HG03521 (cell line): ENCODE measurements around the gene NFIA.
"Not testable (repeated sequence)": the region's sequence is repeated elsewhere in the genome, so short reads cannot be mapped to it uniquely, and the experiment has no call there.

ENCODE experiments used
- ATAC-seq: cut with Tn5 transposase; IDR thresholded peaks from one replicate; pipeline ENCODE4 v1.9.1; 2021; ENCODE audit warnings: mild to moderate bottlenecking, moderate library complexity; ENCODE audit not compliant: unreplicated experiment

The NFIA gene

DNA sequence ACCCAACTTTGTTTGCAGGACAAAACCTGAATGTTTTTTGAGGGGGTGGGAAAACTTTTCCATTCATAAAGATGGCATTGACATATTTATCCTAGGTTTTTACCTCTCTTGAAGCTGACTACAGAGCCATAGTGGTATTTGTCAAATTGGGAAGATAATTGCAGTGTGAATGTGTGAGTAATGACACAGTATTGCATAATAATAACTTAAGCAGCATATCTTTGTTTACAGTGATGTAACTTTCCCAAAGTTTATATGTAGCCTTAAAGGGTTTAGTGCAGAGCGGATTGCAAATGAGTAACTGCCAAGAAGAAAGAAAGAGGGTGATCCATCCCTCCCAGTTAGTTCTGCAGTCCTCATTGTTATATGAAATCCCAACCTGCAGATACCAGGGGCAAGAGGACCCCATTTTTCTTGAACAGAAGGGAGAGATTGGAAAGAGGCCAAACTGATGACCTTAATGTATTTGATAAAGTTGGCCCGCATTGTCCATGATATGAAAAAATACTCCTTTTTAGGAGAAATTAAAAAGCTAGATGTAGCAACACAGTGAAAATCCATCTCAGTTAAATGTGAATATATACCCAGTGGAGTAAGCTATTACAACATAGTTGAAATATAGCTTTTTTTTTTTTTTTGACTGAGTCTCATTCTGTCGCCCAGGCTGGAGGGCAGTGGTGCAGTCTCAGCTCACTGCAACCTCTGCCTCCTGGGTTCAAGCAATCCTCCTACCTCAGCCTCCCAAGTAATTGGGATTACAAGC, 23.7 kb upstream of the NFIA start:
- ATAC-seq = no peak

DNA sequence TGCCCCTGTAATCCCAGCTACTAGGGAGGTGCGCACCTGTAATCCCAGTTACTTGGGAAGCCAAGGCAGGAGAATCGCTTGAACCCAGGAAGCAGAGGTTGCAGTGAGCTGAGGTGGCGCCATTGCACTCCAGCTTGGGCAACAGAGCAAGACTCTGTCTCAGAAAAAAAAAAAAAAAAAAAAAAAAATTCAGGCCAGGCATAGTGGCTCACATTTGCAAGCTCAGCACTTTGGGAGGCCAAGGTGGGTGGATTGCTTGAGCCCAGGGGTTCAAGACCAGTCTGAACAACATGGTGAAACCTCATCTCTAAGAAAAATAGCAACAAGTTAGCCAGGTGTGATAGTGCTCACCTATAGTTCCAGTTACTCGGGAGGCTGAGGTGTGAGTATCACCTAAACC, 20.8 kb upstream of the NFIA start:
- not testable (repeated sequence) for ATAC-seq

DNA sequence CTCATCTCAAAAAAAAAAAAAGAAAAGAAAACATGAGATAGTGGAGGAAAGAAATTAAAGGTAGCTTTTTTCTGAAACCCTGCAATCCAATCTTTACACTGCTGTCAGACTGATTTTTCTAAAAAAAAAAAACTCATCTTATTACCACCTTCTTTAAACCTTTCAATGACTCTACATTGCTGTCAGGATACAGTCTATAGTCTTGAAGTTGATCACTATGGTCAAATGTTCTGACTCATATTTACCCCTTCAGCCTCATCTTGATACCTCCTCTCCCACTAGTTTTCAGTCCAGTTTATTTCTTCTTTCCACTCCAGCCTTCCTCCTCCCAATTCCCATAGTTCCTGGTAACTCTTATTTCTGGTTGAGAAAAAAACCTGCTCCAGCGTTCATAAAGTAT, 17.7 kb upstream of the NFIA start:
- no peak for ATAC-seq

DNA sequence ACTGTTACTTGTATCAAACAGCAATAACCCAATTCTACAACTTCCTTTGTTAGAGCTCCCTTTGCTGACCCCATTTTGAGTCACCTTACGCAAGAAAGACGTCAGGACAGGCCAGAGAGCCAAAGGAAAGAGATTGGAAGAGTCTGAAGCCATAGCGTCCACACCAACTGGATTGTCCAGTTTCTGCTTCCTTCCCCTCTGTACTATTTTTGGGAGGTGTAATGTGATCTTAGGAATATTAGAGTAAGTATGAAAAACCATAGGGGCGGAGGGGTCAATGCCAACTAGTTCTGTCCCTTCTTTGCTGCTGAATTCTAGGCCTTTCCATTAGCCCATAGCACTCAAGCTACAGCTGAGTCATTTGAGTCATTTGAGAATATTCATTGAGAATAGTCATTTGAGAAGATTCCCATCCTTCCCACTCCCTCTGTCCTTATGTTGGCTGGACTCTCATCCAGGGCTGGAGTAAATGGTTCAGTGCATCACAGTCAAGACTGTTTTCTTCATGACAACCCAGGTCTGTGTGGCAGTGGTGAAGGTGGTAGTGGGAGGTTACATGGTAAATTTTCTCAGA, 14.8 kb upstream of the NFIA start:
- ATAC-seq = no peak

DNA sequence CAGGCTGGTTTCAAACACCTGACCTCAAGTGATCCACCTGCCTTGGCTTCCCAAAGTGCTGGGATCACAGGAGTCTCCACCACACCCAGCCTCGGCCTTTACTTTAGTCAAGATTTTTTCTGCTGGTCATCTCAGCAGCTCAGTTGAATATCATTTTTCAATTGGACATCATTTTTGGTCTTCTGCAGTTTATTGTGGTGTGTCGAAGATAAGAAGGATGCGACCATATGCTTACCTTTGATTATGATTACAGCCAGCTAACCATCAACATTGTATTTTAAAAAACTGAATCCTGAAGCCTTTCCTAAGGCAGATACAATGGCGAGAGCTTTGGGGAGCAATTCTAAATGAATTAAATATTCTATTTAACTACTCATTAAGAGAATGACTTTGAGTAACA, 12.3 kb upstream of the NFIA start:
- no peak for ATAC-seq

DNA sequence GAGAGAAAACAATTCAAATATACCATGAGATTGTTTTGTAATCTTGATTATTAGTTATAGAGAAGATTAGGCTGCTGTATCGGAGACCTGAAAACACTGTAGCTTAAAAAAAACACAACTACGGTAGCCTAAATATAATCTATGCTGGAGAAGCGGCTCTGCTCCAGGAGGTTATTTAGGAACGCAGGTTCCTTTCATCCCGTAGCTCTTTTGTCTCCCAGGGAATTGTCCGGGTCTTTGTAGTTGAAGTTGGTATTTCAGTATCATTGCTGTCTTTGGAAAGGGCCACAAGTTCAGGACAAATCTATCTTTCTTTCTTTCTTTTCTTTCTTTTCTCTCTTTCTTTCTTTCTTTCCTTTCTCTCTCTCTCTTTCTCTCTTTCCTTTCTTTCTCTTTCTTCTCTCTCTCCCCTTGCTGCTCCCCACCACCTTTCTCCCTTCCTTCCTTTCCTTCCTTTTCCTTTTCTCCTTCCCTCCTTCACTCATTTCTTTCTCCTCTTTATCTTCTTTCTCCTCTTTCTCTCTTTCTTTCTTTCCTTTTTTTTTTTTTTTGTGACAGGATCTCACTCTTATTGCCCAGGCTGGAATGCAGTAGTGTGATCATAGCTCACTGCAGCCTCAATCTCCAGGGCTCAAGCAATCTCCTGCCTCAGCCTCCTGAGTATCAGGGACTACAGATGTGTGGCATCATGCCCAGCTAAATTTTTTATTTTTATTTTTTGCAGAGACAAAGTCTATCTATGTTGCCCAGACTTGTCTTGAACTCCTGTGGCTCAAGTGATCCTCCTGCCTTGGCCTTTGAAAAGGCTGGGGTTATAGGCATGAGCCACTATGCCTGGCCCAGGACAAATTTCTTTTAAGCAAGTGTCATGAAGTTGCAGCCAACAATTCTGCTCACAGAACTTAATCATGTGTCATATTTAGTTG, 10.9 kb upstream of the NFIA start:
- ATAC-seq = no peak

DNA sequence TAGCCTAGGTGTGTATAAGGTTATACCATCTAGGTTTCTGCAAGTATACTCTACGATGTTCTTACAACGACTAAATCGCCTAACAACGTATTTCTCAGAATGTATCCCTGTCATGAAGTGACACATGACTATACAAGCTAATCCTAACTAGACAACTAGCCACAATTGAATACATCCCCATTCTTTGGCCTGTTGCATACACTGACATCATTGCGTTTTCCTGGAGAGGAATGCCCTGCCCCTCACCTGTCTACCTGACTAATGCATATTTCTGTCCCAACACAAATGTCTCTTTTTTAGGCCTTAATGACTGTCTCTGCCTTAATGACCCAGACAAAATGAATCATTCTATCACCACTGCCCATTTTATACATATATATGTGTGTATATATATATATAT, 8.5 kb upstream of the NFIA start:
- ATAC-seq = no peak

DNA sequence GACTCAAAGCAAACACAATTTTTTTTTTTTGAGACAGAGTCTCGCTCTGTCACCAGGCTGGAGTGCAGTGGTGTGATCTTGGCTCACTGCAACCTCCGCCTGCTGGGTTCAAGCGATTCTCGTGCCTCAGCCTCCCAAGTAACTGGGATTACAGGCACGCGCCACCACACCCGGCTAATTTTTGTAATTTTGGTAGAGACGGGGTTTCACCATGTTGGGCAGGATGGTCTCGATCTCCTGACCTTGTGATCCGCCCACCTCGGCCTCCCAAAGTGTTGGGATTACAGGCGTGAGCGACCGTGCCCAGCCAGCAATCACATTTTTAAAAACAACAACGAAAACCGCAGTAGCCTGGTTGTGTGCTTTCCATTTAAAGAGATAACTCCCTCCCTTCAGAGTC, 6.5 kb upstream of the NFIA start:
- ATAC-seq = not testable (repeated sequence)

DNA sequence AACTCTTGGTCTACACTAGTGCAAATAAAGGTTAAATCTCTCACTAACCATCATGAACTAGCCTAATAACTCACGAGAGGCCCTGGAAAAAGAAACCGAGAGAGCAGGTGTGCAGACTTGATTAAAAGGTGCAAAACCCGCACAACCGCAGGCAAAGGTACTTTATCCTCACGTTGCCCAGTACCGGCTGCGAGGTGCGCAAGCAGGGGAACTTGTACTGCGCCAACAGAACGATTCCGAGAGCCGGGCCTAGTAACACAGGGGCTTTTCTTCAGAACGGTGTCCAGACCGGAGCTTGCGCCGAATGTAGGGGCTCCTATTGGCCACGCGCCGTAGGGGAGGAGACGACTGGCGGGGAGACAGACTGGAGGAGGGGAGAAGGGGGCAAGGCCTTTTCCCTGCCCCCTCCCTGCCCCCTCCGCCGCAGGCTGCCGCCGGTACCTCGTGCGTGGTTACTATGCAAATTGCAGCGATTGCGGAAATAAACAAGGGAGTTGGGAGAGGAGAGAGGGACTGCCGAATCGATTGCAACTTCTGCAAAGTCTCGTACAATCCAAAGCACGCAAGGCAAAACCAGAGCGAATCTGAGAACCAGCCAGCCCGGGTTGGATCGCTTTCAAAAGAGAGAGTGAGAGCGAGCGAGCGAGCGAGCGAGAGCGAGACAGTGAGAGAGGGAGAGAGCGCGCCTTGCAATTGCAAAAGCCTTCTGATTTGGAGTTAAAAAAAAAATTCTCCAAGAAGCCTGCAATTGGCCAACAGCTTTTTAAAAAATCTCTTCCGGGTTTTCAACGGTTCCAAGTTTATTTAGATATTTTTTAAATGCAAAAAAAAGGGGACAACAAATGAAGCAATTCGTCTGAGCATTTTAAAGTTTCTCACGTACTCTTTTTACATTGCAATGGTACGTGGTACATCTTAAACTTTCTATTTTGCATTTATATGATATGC, 5.4 kb upstream of the NFIA start:
- peak; percentile 74 for ATAC-seq

DNA sequence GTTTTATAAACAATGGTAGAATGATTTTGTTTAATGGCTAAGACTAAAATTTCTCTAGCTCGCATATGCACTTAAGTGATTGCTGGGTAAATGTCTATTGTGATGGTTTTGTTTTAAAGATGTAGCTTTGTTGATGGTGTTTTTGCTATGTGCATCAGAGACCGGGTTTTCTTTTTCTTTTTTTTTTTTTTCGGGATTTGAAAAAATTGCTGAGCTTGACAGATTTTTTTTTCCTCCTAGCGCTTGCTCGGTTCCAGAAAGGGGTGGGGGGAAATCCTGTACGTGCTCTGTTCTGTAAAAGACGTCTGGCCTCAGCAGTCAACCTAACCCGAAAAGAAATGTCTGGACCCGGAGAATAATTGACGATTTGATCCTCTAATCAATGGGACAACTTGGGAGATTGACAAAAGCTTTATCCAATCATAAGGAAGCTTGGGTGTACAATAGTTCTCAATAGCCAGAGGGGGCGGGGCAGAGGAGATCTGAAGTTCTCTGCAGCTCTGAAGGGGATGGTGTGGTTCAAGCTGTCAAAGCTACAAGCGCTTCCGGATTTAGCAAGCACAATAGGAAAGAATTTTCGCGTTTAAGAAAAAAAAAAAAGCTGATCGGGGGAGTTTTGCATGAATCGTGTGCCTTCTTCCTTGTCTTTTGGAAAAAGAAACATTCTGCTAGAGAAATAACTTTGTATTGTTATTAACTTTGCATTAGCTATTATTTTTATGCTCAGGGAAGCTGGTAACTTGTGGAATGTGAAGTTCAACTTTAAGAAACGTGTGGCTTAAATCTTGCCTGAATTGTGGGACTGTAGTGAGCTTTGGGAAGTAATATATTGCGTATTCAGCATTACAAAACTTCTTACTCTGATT, 4.5 kb upstream of the NFIA start:
- peak; percentile 48 for ATAC-seq

DNA sequence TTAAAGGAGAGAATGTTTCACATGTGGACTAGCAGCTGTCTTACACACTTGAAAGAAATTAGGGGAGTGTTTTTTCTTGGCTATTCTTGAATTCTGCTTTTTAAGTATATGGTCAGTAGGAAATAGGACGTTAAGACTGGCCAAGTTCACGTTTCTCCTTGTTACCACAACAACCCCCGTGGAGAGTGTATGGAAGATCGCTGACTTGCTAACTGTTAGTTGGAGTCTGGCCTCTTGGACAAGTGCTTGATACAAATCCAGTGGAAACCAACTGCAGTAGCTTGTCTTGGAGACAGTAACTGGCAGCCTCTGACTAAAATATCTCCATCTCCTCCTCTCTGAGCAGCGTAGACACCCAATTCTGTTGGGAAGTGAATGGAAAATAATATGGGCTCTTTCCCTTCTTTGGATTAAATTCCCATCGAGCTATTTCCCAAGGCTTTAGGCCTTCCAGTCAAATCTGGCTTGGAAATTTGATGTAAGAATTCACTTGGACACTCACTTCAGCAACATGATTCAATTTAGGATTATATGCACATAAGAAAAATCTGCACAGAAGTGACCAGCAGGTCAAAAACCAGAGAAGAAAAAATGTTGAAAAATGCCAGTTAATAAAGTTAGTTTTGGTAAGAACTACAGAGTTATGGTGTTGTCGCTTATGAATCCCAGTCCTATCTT, 3.6 kb upstream of the NFIA start:
- ATAC-seq = no peak

DNA sequence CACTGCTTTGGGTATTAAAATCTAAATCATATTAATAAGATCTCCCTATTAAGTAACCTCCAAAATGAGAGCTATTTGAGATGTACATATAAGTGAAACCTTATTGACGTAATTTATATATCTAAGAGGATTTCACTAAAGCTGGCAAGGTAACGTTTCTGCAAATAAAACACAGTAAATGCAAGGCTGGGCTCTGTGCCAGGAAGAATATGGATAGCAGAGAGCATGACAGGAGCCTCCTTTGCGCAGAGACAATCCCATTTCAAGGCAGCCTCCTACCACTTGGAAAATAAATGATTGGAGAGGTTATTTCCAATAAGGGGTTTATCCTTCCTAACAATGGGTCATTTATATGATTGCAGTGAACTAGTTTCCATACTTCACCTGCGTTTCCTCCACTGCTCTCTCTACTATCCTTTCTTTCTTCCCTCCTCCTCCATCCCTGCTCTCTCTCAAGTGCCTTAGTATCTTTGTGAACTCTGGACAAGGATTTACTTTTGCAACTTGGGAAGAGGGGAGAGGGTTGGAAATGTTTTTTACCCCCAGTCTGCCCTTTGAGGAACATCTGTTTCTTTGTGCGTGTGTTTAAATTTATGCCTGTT, 3.0 kb upstream of the NFIA start:
- ATAC-seq = no peak

DNA sequence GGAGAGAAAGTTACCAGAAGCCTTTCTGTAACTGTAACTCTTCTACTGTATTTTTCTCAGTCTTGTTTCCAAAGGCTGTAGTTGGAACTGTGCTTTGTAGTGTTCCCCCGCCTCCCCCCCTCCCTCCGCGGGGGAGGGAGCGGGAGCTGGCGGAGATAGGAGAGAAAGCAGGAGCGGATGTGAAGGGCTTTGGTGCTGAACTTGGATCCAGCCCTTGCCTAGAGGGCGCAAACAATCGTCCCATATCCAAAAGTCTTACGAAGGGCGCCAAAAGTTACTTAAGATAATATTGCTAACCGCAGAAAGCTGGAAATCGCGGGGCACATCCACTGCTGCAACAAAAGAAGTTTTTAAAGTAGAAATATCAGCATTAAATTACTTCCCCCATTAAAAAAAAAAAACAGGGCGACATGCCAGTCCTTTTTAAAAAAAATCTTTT, 2.4 kb upstream of the NFIA start:
- ATAC-seq = no peak

DNA sequence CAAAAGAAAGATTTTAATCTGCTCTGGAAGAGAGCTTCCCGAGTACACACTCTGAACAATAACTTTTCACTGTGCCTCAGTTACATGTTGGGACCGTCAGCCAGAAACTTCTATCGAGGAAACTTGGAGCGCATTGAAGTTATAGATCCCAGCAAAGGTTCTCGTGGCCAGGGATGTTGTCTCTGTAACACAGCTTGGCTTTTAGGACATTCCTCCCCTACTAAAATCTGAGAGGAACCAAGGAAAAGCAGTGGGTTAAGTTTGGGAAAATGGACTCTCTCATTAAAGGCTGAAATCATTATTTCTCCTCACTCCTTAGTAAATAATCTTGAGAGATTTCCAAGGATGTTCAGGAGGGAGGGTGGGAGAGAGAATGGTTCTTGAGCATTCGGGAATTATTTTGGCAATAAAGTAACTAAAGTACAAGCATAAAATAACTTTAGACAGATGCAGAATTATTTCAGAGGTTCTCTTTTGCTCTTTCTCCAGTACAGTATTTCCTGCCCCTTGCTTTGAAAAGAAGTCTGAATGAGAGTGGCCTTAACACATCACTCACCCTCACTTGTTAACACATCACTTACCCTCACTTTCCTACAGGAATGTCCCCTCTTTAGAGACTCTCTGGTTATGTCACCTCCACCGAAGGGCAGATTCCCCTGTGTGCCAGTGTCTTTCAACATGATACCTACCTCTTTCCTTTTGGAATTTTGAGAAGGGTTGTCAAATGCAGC, 1.8 kb upstream of the NFIA start:
- ATAC-seq = no peak

DNA sequence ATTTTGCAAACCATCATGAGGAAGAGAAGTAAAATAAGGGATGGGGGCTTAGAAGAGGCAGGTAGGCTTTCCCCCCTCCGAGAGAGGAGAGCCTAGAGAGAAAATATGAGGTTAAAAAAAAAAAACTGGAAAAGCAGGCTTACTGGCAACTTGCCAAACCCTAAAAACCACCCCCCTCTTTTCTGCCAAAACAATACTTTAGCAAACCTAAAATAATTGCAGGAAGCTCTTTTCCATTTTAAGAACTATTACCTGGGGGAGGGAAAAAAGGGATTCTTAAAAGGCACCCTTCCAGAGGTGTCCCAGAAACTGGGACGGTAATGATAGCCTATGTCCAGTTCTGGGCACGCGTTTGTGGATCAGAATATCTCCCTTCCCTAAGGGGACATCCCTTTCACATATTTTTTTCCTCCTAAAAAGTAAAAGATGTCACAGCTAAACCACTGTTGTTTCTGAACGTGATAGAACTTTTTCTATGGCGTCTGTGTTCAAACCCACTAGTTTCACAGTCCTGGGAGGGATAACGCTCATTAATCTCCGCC, 1.1 kb upstream of the NFIA start:
- no peak for ATAC-seq

DNA sequence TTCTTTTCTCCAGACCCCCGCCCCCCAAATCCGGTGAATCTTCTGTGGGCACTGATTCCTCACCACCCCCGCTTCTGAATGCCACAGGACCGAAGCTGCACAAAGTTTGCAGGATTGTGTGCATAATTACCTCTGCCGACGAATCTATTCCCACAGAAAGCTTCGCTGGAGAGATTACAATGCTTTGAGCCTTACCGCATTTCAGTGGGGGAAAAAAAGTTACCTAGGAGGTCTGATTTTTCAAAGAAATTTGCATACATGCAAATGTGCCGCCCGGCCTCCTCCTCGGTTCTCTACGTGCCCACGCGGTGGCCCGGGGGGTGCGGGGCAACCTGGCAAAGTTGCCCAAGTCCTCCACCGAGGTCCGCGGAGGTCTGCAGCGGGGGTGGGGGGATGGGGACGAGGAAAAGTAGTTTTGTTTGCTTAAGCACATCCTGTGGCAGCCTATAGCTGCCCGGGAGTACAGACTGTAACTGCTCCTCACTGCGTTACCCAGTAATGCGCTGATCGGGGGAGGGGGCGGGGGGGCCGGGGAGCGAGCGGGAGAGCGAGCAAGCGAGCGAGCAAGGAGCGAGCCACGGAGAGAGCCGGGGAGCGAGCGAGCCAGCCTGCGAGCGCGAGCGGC, 563 bp upstream of the NFIA start:
- ATAC-seq = no peak
